Lower leg skin (tissue), 4 donors: ENCODE data around the gene ABCC12. TPM values are rescaled to one million over a fixed set of nuclear protein-coding genes. Genes with fewer than 3 reads are reported as not detected.

Experiments
- DNase-seq, 2 donors: peaks; one replicate each; pipeline ENCODE4 v3.0.0-alpha.2; 2019; ENCODE audit warnings: low spot score in 2 of 2
- H3K4me3 ChIP-seq: fragments of 200-600 bp; sonication (generic); 2 replicates; pipeline ENCODE4 v1.5.1; 2017; ENCODE audit warnings: mild to moderate bottlenecking, low read depth; ENCODE audit not compliant: poor library complexity, severe bottlenecking
- POLR2A ChIP-seq, 2 donors: fragments of 450-650 bp; IDR thresholded peaks; one replicate each; pipeline ENCODE4 v1.6.1; 2016 to 2017; ENCODE audit warnings: antibody characterized with exemption in 2 of 2, mild to moderate bottlenecking in 1 of 2, moderate library complexity in 1 of 2
- WGBS, 2 donors: methylation state at CpG; one replicate each; pipeline ENCODE4 v1.1.5; 2018; 5-methylcytosine and 5-hydroxymethylcytosine counted together
- intact Hi-C: fragments of 100-400 bp; cut with DNase I; formaldehyde crosslinking; loops from one replicate; pipeline ENCODE4 v1.15.0; 2023; ENCODE audit warnings: low total_unique reads
- total RNA-seq, 4 donors: library from RNA; depleted of rRNA; stranded (reverse); fragments of >200 nt; gene quantifications; one replicate each; pipeline ENCODE4 v1.1.0, GENCODE V29; 2016
- TF ChIP-seq, protein P1 (sequence below), 3 donors: fragments of 450-650 bp; IDR thresholded peaks; one replicate each; pipeline ENCODE4 v1.5.1; 2016; ENCODE audit warnings: antibody characterized with exemption in 3 of 3, mild to moderate bottlenecking in 3 of 3, moderate library complexity in 2 of 3

The ABCC12 gene
- total RNA-seq, 4 donors from 2014 or later, result 0.16 TPM; not detected in 3

DNA sequence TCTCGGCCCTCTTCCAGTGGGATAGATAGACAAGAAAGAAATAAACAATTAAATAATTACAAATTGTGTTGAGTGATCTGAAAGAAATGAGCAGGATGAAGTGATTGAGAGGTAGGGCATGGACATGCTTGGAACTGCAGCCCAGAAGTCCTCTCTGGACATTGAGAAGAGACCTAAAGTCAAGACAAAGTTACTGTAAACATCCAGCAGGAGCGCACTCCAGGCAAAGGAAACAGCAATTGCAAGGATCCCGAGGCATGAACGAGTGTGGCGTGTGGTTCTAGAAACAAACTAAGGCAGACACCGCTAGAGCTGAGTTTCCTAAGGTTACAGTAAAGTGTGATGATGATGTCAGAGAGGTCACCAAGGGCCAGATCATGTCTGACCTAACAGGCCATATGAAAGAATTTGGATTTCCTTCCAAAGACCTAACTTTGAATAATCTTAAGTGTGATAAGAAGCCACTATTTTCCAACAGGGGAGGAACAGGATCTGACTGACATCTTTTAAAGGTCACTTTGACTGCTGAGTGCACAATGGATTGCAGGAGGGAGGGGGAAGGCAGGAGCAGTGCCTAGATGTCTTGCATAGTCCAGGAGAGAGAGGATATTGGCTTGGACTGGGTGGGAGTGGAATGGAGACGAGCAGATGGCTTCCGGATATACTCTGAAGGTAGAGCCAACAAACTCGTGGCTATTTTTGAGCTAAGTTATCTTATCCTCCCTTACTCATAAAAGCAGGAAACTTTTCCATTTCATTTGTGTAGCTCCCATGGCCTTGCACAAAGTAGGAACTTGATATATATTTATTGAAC lies 19.0 kb downstream of the ABCC12 start:
- 68 to 71% methylated on average over 9 of the region's 9 CpGs for WGBS, 2 donors
- DNase-seq, result no peak
- intact Hi-C loops, result no loop called here
- H3K4me3 ChIP-seq, result no peak overlapping the region
- TF ChIP-seq, protein P1, sequence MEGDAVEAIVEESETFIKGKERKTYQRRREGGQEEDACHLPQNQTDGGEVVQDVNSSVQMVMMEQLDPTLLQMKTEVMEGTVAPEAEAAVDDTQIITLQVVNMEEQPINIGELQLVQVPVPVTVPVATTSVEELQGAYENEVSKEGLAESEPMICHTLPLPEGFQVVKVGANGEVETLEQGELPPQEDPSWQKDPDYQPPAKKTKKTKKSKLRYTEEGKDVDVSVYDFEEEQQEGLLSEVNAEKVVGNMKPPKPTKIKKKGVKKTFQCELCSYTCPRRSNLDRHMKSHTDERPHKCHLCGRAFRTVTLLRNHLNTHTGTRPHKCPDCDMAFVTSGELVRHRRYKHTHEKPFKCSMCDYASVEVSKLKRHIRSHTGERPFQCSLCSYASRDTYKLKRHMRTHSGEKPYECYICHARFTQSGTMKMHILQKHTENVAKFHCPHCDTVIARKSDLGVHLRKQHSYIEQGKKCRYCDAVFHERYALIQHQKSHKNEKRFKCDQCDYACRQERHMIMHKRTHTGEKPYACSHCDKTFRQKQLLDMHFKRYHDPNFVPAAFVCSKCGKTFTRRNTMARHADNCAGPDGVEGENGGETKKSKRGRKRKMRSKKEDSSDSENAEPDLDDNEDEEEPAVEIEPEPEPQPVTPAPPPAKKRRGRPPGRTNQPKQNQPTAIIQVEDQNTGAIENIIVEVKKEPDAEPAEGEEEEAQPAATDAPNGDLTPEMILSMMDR (IDR thresholded peaks at IDR 0.05), result no peak

DNA sequence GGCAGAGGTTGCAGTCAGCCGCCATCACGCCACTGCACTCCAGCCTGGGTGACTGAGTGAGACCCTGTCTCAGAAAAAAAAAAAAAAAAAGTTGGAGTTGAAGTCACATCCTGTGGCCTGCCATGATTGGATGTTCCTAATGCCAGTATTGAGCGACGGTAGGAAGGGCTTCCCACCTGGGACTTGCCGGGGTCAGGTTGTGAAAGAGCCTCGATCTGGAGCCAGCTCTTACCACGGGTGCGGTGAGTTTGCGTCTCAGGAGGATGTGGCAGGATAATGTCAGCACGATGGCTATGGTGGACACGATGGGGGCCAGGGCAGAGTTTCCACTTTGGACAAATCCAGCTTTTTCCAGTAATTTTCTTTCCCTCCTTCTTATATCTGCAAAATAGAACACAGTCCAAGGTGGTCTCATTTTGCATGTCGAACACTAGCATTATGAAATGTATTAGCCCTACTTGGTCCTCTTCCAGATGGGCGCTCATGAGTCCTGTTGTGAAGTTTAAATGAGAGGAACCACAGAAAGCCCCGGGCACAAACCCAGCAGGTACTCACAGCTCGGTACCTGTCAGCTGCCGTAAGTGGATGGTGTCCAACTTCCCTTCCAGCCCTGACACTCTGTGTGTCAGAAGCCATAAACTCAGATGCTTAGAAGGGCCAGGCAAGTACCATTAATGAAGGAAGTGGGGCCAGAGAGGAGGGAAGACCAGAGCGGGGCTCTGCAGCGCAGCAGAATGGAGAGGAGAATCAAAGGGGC lies 22.2 kb downstream of the ABCC12 start:
- TF ChIP-seq, protein P1 (IDR thresholded peaks at IDR 0.05), result no peak
- no peak for TF ChIP-seq POLR2A (IDR thresholded peaks at IDR 0.05)
- WGBS, 2 donors, result 71 to 74% methylated on average over 18 of the region's 18 CpGs
- intact Hi-C loops, result no loop called here
- no peak overlapping the region for H3K4me3 ChIP-seq
- DNase-seq, result no peak

DNA sequence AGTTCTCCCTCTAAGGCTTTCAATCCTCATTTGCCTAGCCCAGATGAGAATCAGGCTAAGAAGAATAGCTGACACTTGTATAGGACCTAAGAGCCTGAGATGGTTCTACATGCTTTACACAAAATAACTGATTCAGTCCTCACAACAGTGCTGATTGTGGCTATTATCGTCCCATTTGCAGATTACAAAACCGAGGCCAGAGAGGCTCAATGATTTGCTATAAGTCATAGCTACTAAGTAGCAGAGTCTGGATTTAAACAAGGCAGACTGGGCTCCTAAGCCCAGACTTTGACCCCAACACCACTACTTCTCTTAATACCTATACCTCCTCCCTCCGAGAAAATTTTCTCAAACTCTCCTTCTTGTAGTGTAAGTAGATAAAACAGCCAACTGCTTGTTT lies 23.1 kb downstream of the ABCC12 start:
- 83 to 91% methylated on average over 3 of the region's 3 CpGs for WGBS, 2 donors
- DNase-seq, result no peak
- no peak overlapping the region for H3K4me3 ChIP-seq
- intact Hi-C loops, result no loop called here
- no peak for TF ChIP-seq POLR2A (IDR thresholded peaks at IDR 0.05)
- TF ChIP-seq, protein P1 (IDR thresholded peaks at IDR 0.05), result no peak

DNA sequence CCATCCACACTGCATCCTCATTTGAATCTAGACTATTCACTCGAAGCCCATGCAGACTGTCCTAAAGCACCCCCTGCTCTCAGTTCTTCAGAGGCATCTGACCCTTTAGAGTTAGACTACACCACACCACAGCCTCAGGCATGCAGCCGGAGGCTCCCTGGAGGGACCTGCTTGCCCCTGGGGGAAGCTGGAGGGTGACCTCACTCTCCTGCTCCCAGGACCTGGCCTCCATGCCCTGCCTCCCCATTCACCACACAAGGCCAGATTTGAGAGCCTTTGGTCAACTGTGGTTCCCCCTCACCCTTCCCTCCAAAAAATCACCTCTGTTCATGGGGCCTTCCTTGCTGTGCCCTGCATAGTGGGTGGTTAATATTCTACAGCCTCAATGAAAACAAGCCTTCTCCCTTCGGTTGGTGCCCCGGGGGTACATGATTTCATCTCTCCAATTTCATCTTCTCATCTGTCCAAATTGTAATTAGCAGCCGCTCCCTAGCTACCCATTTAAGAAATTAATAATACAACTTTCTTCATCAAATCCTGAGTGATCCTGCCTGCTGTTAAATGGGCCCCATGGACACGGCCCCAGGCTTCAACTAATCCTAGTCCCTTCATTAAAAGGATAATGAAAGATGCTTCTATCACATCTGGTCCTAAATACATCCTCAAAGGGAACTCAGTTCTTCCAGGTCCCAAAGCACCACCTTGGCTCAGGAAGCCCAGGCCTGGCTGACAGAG lies 24.4 kb downstream of the ABCC12 start:
- 70 to 76% methylated on average over 6 of the region's 6 CpGs for WGBS, 2 donors

DNA sequence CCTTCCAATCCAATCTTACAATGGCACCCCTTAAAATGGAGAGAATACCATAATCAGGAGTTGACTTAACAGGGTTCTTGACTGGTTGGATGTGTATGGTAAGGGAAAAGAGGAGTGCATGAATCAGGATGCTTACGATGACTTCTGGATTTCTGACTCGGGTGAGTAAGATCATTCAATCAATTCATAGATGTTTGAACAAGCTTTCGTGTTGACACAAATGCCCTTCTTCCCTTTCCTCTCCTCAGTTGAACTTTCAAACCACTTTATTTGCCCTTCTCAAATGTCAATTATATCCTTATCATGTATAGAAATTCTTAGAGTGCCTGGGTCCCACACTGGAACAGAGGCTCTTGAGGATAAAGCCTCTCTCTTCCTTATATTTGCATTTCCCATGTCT lies 25.9 kb downstream of the ABCC12 start:
- intact Hi-C loops, result no loop called here
- H3K4me3 ChIP-seq, result no peak overlapping the region
- 84 to 88% methylated on average over 3 of the region's 3 CpGs for WGBS, 2 donors
- TF ChIP-seq, protein P1 (IDR thresholded peaks at IDR 0.05), result no peak
- TF ChIP-seq POLR2A (IDR thresholded peaks at IDR 0.05), result no peak
- DNase-seq, result no peak

More for the DNA sequence above, 24.4 kb downstream of the ABCC12 start:
- no peak overlapping the region for H3K4me3 ChIP-seq
- intact Hi-C loops, result no loop called here
- TF ChIP-seq, protein P1 (IDR thresholded peaks at IDR 0.05), result no peak
- TF ChIP-seq POLR2A (IDR thresholded peaks at IDR 0.05), result no peak
- no peak for DNase-seq
